Stimulated activated CD4-positive, alpha-beta T cell treated with anti-CD3 and anti-CD28 coated beads, Interleukin-4, amount 100 ng/mL, for 48 hours (primary cell): ENCODE measurements around the gene FUZ.

Experiments used
- DNase-seq, 2 donors: peaks; one replicate each; pipeline ENCODE4 v3.0.0-alpha.2; 2020; ENCODE audit warnings: low read depth in 2 of 2

The FUZ gene

DNA sequence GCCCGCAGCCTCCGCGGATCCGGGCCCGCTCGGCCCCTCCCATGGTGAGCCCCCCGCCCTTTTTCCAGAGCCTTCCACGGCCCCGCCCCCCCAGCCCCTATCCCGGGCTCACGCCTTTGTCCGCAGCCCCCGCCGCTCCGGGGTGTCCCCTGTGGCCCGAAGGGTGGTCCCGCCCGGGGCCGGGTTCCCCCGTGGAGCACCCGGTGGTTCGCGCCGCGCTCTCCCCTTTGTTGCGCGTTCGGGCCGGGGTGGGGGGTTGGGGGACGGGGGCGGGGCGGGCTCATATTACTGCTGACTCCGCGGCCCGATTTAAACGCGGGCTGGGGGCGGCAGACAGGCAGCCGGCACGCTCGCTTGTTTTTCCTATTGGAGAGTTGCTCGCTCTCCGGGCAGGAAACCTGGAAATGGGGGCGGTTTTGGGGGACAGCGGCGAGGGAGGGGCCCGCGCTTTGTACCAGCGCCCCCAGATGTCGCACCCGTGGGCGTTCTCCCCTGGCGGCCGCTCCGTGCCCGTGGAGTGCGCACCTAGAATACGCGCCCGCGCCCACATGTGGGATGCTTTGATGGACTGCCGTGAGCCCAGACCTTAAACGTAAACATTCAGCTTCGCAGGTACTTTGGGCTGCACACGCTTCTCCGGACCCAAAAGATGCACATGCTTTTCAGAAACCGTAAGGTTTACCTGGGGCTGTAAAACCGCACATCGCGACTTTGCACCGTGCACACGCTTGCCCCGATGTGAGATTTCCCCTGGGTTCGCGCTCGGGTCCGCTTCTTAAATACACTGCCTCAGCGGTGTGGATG, 38.6 kb upstream of the FUZ start:
- no peak for DNase-seq

DNA sequence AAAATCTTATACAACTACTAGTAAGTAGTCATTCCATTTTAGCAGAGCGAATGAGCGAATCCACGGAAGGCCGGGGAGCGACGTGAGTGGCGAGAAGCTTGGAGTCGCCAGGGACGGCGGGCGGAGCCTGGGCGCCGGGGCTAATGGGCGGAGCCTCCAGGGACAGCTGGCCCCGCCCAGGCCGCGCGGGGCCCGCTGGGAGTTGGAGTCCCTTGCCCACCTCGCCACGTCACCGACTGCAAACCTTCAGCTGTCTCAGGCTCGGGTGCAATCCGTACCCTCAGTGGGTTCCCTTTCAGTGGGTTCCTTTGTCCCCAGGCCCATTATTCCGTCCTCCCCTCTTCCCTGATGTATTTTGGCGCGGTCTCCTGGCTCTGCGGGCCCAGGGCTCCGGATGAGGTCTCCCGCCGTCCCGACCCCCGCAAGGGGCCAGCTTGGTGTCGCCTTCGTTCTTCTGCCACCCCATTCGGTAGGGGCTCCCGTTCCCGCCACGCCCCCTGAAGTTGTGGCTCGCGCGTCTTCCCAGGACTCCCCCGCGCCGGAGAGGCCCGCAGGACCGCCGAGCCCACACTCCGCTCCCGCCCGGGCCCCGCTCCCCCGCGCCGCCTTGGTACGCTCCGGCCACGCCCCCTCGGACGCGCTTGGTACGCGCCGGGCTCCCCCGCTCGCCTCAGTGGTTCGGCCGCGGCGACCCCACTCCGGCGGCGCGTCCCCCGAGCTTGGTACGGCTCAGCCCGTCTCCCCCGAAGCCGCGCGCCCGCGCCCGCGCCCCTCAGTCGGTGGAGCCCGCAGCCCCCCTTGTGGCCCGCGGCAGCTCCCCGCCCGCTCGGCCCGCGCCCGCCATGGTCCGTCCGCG, 37.6 kb upstream of the FUZ start, which contains the start of gene PTOV1:
PTOV1 (plus strand) TSS at position 673 of the 856 bp plus-strand sequence.
- peak; percentile 84 to 85 for DNase-seq

DNA sequence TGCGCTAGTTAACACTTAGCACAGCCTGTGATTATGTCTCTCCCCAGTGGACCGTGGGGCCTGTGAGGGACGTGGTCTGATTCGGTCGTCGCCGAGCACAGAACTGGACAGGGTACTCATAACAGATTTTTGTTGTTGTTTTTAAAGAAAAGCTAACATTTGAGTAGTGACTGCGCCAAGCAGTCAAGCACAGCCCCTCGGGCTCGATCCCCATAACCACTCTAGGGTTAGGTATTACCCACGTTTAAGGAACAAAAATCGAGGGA, 37.1 kb upstream of the FUZ start:
- no peak for DNase-seq

DNA sequence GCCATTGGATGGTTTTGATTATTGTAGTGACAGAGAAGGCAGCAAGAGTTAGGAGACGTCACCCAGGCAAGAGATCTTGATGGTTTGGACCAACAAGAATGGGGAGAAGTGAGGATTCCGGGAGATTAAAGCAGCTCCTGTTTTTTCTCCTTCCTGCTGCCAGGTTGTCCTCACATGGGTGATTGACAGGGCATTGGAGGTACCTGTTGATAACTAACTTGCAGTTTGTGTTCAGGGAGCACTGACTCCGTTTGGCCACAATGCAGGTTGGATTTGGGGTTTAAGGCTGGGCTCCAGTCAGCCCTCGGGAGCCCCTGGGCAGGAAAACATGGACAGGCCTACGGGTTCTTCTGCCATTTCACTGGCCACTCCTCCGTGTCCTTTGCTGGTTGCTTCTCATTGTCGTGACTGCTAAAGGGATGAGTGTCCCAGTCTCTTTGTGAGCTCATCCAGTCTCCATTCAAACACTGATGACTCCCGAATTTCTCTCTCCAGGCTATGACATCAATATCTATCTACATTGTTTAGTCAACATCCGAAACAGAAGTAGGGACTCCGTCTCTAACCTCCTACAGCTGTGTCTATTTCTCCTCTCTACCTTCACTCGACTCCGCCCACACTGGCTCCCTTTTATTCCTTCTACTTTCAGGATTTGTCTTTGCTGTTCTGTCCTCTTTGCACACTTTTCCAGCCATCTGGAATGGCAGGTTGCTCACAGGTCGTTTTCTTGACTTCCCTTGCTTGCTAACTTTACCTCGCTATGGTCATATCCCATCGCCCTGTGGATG, 36.5 kb upstream of the FUZ start:
- DNase-seq, result no peak

DNA sequence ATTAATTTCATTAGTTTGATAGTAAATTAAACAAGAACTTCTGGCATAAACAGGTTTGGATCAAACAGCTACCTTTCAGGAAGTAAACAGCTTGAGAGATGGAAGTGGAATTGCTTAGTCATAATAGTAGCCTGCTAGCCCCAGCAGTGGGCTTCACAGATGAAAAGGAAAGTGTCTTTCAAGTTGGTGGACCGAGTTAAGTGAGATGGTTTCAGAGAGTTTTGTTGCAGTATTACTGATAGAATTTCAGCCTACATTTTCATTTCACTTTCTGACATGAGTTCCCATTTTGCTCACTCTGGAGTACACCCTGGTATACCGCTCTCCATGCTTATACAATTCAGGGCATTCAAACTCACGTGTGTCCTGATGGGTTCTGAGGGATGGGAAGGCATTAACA, 35.8 kb upstream of the FUZ start:
- DNase-seq, result no peak

DNA sequence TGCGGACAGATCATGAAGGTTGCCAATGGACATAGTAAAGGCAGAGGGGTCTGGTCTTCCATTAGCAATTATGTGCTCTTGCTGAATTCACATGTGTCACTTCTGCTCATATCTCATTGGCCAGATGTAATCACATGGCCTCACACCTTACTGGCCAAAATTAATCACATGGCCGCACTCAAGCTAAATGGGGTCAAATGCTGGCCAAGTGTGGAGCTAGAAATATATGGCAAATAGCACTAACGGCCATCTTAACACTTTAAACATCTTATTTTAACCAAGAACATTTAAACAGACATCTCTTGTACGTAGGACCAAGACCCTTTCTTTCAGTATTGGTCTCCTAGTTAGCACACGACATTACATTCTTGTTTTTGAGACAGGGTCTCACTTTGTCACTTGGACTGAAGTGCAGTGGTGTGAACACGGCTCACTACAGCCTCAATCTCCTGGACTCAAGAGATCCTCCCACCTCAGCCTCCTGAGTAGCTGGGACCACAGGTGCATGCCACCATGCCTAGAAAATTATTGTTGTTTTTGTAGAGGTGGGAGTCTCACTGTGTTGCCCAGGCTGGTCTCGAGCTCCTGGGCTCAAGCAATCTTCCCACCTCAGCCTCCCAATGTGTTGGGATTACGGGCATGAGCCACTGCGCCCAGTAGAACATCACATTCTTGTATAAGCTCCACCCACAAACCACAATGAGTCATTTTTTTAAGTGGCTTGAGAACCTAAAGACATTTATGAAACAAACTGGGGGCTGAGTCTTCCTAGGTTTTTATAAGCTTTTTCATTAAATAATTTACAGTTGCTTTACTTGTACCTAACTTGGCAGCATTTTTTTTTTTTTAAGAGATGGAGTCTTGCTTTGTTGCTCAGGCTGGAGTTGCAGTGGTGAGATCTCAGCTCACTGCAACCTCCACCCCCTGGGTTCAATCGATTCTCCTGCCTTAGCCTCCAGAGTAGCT, 34.9 kb upstream of the FUZ start:
- no peak for DNase-seq

DNA sequence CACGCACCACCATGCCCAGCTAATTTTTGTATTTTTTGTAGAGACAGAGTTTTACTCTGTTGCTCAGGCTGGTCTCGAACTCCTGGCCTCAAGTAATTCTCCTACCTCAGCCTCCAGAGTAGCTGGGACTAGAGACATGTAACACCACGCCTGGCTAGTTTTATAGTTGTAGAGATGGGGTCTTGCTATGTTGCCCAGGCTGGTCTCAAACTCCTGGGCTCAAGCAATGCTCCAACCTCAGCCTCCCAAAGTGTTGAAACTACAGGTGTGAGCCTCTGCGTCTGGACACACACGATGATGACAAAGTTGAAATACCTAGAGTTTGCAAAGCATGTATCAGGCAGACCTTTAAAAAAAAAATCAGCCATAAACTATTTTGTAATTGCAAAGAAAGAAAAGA, 33.3 kb upstream of the FUZ start:
- DNase-seq, result no peak

DNA sequence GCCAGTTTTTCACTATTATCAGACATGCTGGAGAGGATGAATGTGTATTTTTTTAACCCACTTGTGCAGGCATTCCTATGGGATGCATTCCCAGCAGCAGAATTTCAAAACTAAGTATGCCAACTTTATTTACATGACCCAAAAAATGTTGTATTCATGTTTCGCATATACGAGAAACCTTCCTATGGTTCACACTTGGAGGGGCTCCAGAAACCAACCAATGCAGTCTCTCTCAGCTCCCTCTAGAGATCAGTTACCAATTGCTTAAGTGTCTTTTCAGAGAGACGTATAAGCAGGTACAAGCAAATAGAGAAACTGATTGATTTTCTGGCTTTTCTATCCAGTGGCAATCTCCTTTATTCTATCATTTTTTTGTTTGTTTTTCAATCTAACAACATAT, 32.3 kb upstream of the FUZ start:
- DNase-seq, result no peak

DNA sequence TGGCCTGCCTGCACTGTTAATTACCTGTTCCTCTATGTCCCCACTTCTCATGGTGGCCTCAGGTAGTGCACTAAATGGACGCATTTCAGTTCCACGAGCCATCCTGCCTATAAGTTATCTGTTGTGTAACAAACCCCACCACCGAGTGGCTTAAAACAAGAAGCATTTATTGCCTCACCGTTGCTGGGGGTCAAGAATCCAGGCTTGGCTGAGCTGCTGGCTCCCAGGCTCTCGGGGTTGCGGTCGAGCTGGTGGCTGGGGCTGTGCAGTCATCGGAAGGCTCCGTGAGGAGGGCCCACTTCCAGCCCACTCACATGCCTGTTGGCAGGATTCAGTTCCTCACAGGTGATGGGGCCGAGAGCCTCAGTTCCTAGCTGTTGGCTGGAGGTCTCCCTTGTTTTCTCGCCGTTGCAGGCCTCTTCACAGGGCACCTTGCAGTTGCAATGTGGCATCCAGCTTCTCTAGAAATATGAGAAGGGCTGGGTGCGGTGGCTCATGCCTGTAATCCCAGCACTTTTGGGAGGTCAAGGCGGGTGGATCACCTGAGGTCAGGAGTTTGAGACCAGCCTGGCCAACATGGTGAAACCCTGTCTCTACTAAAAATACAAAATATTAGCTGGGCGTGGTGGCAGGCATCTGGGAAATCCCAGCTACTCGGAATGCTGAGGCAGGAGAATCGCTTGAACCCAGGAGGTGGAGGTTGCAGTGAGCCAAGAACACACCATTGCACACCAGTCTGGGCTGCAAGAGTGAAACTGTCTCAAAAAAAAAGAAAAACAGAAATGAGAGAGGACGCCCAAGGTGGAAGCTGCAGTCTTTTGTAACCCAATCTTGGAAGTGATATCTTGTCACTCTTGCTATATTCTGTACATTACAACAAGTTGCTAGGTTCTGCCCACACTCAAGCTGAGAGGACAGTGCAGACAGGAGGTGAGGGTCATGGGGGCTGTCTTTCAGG, 31.3 kb upstream of the FUZ start:
- DNase-seq, result no peak

DNA sequence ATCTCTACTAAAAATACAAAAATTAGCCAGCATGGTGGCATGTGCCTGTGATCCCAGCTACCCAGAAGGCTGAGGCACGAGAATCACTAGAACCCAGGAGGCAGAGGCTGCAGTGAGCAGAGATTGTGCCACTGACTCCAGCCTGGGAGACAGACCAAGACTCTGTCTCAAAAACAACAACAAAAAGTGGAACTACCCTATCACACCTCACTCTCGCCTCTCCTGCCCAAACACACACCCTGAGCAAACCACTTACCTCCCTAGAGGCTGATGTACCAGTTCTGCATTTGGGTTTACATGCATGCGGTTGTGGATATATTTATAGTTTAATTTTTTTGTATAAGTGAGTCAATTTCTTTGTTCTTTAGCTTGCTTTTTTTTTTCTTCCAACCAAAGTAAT, 30.2 kb upstream of the FUZ start:
- DNase-seq, result no peak

DNA sequence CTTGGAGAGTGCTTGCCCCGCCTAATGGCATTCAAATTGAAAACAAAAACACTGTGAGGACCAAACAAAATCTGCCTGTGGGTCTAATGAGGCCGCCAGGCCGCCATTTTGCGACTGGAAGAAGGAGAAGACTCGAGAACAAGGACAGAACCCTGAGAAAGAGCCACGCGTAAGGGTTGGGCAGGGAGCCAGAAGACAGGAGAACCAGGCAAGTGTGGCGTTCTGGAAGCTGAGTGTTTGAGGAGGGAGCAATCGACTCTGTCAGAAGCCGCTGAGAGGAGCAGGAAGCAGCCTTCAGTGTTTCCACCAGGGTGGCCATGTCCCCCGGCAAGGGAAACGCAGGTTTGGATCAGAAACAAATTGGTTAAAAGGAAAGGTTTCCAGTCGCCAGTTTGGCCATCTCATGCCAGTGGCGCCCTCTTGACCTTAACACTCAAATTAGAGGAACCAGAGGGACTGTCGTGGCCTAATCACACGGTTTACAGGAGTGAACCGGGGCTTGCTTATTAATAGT, 27.7 kb upstream of the FUZ start:
- DNase-seq, result no peak

DNA sequence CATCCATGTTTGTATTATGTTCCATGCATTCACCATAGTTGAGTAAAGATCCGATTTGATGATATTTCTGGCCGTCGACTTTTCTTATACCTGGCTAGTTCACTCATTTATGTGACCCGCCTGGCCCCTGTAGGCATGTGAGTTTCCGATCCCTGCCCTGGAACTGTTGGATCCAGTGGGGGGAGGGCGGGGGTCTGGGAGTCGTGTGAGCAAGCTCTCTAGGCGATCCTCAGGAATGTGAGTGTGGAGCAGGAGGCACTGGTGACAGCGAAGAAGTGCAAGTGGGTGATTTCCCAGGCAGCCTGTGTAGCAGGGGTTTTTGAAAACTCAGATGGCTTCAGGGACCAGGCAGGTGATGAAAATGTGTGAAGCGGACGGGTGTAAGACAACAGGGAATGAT, 27.2 kb upstream of the FUZ start:
- no peak for DNase-seq

DNA sequence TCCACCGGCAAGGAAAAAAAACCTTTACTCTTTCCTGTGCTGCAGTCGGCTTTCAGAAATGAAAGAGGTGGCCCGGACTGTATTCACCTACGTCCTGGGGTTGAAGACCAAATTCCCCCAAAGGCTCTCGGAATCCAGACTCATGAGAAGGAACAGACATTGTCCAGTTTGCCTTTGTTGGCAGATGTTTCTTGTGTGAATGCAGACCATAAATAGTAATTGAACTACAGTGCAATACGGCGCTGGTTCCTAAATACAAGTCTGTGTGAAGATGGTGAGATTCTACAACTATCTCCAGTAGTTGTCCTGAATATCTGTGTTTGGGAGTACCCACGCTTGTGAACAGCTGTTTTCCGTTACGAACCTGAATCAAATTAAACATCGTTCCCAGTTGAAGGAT, 26.6 kb upstream of the FUZ start:
- DNase-seq, result no peak

DNA sequence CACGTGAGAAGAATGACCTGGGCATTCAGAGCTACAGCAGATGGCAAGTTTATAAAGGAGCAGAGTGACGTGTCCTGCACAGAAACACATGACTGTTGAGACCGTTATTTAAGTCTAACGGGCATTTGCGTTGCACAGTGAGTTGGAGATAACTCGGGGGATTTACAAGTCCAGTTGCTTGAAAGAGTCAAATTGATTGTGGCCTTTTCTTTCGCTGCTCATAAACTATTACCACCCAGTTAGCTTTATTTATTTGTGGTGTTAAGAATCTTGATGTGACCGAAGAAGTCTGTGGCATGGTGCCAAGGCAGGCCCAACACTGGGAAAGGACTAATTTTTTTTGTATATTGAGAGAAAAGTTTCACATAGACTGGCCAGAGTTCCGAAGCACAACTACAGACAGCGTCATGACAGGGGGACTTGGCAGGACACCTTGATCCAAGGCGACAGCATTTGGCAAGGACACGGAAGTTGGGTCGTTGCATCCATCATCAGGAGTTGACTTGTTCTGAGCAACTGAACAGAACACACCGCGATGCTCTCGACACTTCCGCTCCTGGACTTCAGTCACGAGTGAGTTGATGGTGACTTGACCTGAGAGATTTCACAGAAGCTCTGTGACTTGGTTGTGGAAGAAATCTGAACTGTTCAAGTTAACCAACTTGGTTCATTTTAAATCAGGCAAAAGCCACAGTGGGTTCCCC, 25.9 kb upstream of the FUZ start:
- no peak for DNase-seq

DNA sequence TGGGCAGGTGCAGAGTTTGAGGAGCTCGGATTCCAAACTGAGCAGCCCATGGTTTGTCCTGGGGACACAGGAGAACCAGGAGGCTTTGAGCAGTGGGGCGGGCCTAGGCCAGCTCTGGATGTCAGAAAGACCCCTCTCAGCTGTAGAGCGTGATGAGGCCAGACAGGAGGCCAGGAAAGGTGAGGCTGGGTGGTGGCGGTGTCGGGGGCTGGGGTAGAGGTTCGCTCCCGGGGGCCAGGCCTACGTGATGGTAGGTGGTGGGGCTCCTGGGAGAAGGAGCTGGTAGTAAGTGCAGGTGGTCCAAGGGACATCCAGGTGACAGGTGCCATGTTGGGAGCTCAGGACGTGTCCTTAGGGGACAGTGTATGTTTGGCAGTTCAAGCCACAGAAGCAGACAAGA, 24.3 kb upstream of the FUZ start:
- DNase-seq, result no peak

DNA sequence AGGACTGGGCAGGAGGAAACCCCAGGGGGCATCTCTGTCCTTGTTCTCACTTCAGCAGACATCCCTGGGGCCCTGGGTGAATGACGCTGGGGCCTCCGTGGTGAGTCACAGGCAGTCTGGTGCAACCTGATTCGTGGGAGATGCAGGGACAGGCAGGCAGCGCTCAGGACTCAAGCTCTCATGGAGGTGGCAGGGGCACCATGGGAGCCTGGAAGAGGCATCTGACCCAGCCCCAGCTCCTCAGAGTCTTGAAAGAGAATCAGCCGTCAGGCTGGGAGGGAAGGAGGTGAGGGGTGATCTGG, 23.9 kb upstream of the FUZ start:
- DNase-seq, result no peak

DNA sequence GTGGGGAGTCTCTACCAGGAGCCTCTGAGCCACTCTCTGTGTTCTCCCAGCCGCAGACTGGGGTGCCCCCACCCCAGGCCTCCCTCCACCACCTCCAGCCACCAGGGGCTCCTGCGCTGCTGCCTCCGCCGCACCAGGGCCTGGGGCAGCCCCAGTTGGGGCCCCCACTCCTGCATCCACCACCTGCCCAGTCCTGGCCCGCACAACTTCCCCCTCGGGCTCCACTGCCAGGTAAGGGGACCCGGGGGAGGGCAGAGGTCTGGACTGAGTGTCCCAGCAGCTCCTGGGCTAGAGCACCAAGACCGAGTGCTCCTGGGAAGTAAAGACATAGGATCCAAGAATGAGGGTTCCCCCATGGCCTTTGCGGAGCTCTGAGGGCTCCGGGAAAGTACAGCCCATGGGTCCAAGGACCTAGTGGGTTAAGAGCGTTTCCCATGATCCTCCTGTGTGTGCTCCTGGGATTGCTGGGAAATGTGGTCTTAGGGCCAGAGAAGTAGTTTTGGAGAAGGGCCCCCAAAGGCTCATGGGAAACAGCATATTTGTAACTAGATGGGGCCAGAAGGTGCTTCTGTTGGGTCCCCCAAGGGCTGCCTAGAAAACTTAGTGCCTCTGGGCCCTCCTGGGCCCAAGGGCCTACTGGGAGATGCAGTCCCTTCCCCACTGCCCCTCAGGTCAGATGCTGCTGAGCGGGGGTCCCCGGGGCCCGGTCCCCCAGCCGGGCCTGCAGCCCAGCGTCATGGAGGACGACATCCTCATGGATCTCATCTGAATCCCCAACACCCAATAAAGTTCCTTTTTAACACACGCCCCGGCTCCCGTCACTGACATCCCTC, 23.3 kb upstream of the FUZ start:
- DNase-seq, result no peak

DNA sequence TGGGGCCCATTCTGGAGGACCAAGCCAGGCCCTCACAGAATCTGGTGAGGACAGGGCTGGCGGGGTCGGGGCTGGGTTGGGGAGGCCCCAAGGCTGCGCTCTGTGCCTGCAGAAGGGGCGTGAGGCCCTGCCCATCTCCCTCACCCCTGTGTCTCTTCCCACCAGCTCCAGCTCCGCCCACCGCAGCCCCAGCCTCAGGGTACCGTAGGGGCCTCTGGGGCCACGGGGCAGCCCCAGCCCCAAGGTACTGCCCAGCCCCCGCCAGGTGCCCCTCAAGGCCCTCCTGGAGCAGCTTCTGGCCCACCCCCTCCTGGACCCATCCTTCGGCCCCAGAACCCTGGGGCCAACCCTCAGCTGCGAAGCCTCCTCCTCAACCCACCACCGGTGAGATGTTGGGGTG, 22.5 kb upstream of the FUZ start:
- no peak for DNase-seq

DNA sequence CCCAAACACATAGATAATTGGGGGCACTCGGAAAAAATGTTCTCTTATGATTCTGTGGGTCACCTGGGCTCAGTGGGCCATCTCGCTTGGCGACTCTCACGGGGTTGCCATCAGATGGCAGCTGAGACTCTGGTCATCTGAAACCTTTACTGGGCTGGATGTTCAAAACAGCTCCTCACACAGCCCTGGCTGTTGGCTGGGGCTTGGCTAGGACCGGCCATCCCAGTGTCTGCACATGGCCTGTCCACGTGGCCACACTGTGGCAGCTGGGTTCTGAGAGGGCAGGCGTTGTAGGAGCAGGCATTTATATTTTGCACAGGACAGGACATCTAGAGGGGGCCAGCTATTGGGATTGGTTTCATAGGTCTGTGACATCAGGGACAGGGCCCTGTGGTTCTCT, 20.5 kb upstream of the FUZ start:
- no peak for DNase-seq
